Testis (tissue), 3 donors: ENCODE measurements around the gene HK1. TPM values are rescaled to one million over a fixed set of nuclear protein-coding genes. Genes with fewer than 3 reads are reported as not detected.

Source experiments
- DNase-seq: peaks from one replicate; pipeline ENCODE4 v3.0.0-alpha.2; 2019
- H3K27ac ChIP-seq, 2 donors: fragments of 200-600 bp; sonication (generic); one replicate each; pipeline ENCODE4 v1.5.1; 2019
- H3K27me3 ChIP-seq: fragments of 200-600 bp; sonication (generic); one replicate; pipeline ENCODE4 v1.5.1; 2019
- H3K36me3 ChIP-seq: fragments of 200-600 bp; sonication (generic); one replicate; pipeline ENCODE4 v1.5.1; 2017; ENCODE audit warnings: low read depth; ENCODE audit errors: missing control alignments
- H3K4me1 ChIP-seq: fragments of 200-600 bp; sonication (generic); one replicate; pipeline ENCODE4 v1.5.1; 2019
- H3K4me3 ChIP-seq, 2 donors: fragments of 200-600 bp; sonication (generic); one replicate each; pipeline ENCODE4 v1.5.1; 2017 to 2019
- H3K9me3 ChIP-seq: fragments of 200-600 bp; sonication (generic); one replicate; pipeline ENCODE4 v1.5.1; 2017
- POLR2A ChIP-seq: fragments of 450-650 bp; IDR thresholded peaks from one replicate; pipeline ENCODE4 v1.6.1; 2017; ENCODE audit warnings: antibody characterized with exemption, mild to moderate bottlenecking, moderate library complexity
- WGBS, 2 donors: methylation state at CpG; one replicate each; pipeline ENCODE4 v1.1.5; 2018; 5-methylcytosine and 5-hydroxymethylcytosine counted together
- intact Hi-C: fragments of 100-400 bp; cut with DNase I; formaldehyde crosslinking; loops from one replicate; pipeline ENCODE4 v1.15.1; 2023; ENCODE audit warnings: low total_unique reads
- polyA plus RNA-seq: library from polyadenylated mRNA; stranded (reverse); fragments of 350-450 nt; fragmentation: Illumina TruSeq; extraction: RNeasy Lipid Tissue Mini Kit (QIAGEN cat#74804); gene quantifications from one replicate; pipeline ENCODE4 v1.2.3, GENCODE V29; 2014; ENCODE audit warnings: low read depth, low replicate concordance; ENCODE audit not compliant: insufficient read depth
- total RNA-seq, 2 donors: library from RNA; depleted of rRNA; stranded (reverse); fragments of >200 nt; gene quantifications; one replicate each; pipeline ENCODE4 v1.2.3, GENCODE V29; 2016
- TF ChIP-seq, protein P1 (sequence below), 3 experiments: fragments of 450-650 bp in 2 of 3; fragments of 200-600 bp in 1 of 3; sonication (generic) in 1 of 3; IDR thresholded peaks; one replicate each; pipeline ENCODE4 v1.5.1; 2016 to 2019; ENCODE audit warnings: antibody characterized with exemption in 3 of 3, mild to moderate bottlenecking in 2 of 3, moderate library complexity in 1 of 3

HK1 gene
- total and polyA plus RNA-seq, 3 donors from 2014 or later = 62.3 to 179 (median 143) TPM

DNA sequence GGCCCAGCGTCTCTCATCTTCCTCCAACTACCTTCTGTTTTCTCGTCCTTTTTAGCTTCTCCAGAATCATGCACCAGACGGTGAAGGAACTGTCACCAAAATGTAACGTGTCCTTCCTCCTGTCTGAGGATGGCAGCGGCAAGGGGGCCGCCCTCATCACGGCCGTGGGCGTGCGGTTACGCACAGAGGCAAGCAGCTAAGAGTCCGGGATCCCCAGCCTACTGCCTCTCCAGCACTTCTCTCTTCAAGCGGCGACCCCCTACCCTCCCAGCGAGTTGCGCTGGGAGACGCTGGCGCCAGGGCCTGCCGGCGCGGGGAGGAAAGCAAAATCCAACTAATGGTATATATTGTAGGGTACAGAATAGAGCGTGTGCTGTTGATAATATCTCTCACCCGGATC is 122.6 kb downstream of the HK1 start:
- Histone ChIP-seq H3K4me3 (no peak overlapping the region), H3K9me3 (no peaks in the 10 kb centered on the region), H3K27ac (no peak overlapping the region), H3K4me1 (peaks cover 18% of the 10 kb centered on the region), H3K27me3 (no peaks in the 10 kb centered on the region), H3K36me3 (no peaks in the 10 kb centered on the region)
- intact Hi-C loops = no loop called here
- 94 to 97% methylated on average over 23 of the region's 23 CpGs for WGBS, 2 donors
- no peak for DNase-seq
- TF ChIP-seq POLR2A = no peak
- TF ChIP-seq, protein P1, sequence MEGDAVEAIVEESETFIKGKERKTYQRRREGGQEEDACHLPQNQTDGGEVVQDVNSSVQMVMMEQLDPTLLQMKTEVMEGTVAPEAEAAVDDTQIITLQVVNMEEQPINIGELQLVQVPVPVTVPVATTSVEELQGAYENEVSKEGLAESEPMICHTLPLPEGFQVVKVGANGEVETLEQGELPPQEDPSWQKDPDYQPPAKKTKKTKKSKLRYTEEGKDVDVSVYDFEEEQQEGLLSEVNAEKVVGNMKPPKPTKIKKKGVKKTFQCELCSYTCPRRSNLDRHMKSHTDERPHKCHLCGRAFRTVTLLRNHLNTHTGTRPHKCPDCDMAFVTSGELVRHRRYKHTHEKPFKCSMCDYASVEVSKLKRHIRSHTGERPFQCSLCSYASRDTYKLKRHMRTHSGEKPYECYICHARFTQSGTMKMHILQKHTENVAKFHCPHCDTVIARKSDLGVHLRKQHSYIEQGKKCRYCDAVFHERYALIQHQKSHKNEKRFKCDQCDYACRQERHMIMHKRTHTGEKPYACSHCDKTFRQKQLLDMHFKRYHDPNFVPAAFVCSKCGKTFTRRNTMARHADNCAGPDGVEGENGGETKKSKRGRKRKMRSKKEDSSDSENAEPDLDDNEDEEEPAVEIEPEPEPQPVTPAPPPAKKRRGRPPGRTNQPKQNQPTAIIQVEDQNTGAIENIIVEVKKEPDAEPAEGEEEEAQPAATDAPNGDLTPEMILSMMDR (IDR thresholded peaks at IDR 0.05) = no peak

DNA sequence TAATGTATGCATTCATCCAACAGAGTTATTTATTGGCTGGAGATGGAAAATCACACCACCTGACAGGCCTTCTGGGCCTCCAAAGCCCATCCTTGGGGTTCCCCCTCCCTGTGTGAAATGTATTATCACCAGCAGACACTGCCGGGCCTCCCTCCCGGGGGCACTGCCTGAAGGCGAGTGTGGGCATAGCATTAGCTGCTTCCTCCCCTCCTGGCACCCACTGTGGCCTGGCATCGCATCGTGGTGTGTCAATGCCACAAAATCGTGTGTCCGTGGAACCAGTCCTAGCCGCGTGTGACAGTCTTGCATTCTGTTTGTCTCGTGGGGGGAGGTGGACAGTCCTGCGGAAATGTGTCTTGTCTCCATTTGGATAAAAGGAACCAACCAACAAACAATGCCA is 123.1 kb downstream of the HK1 start:
- no peak overlapping the region for H3K27ac ChIP-seq
- H3K27me3 ChIP-seq = no peaks in the 10 kb centered on the region
- DNase-seq = no peak
- peaks cover 18% of the 10 kb centered on the region for H3K4me1 ChIP-seq
- 92 to 96% methylated on average over 7 to 11 of the region's 11 CpGs for WGBS, 2 donors
- TF ChIP-seq, protein P1 (IDR thresholded peaks at IDR 0.05) = no peak
- no peak for TF ChIP-seq POLR2A
- intact Hi-C loops = no loop called here
- no peaks in the 10 kb centered on the region for H3K36me3 ChIP-seq
- H3K4me3 ChIP-seq = no peak overlapping the region
- H3K9me3 ChIP-seq = no peaks in the 10 kb centered on the region

- Histone ChIP-seq H3K27me3 (no peaks in the 10 kb centered on the region), H3K36me3 (no peaks in the 10 kb centered on the region), H3K4me3 (no peak overlapping the region), H3K9me3 (no peaks in the 10 kb centered on the region), H3K27ac (no peak overlapping the region), H3K4me1 (peaks cover 15% of the 10 kb centered on the region)
- DNase-seq = no peak
- TF ChIP-seq POLR2A = no peak
- TF ChIP-seq, protein P1 (IDR thresholded peaks at IDR 0.05) = no peak
- WGBS, 2 donors = 80 to 85% methylated on average over 6 of the region's 6 CpGs
- intact Hi-C loops = no loop called here
Measured at GRCh38 chr10:69402386-69402785, 124.1 kb downstream of the HK1 start.

DNA sequence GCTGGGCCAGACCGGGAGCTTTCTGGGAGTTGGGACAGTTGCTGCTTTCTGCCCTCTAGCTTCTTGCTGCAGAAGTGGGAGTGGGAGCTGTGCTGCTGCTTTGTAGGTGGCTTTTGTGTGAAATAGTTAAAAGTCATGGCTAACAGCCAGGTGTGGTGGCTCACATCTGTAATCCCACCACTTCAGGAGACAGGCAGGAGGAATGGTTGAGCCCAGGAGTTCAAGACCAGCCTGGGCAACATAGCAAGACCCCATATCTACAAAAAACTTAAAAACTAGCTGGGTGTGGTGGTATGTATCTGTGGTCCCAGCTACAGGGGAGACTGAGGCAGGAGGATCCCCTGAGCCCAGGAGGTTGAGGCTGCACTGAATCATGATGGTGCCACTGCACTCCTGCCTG is 124.8 kb downstream of the HK1 start:
- H3K36me3 ChIP-seq = no peaks in the 10 kb centered on the region

DNA sequence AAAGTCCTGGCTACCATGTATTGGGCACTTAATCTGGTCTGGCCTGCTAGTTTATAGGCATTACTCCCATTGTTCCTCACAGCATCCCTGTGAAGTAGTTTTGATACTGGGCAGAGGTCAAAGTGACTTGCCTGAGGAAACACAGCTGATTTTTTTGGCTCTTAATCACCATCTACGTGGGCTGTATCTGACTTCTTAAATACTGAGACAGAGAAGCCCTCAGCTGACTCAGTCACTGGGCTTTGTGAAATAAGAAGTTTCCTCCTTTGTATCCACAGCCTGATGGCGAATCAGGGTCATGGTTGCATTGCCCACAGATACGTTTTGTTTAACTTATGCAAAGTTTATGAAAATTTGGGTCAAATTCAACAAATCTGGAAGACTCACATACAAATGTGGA is 125.2 kb downstream of the HK1 start:
- Histone ChIP-seq H3K27me3 (no peaks in the 10 kb centered on the region), H3K9me3 (no peaks in the 10 kb centered on the region), H3K27ac (no peak overlapping the region), H3K4me1 (peaks cover 12% of the 10 kb centered on the region), H3K4me3 (no peak overlapping the region), H3K36me3 (no peaks in the 10 kb centered on the region)
- TF ChIP-seq, protein P1 (IDR thresholded peaks at IDR 0.05) = no peak
- TF ChIP-seq POLR2A = no peak
- WGBS, 2 donors = 58 to 74% methylated on average over 3 of the region's 3 CpGs
- DNase-seq = no peak
- intact Hi-C loops = no loop called here

More for the DNA sequence above, 124.8 kb downstream of the HK1 start:
- Histone ChIP-seq H3K4me1 (peaks cover 13% of the 10 kb centered on the region), H3K9me3 (no peaks in the 10 kb centered on the region), H3K27me3 (no peaks in the 10 kb centered on the region), H3K27ac (no peak overlapping the region), H3K4me3 (no peak overlapping the region)
- intact Hi-C loops = no loop called here
- no peak for DNase-seq
- no peak for TF ChIP-seq POLR2A
- TF ChIP-seq, protein P1 (IDR thresholded peaks at IDR 0.05) = no peak
- WGBS, 2 donors = 93% methylated on average over 1 of the region's 1 CpG; no CpG with 5 or more reads in 1 of the 2 donors
